PFSK-1 (cell line): ENCODE measurements around the gene NAPSA.

Experiments used
- FOXP2 ChIP-seq: optimal IDR thresholded peaks from 2 replicates; pipeline ENCODE3; 2011; ENCODE audit warnings: borderline replicate concordance, control low read depth, inconsistent platforms; ENCODE audit not compliant: insufficient read depth; ENCODE audit errors: extremely low read length, extremely low read depth
- POLR2AphosphoS5 ChIP-seq: IDR thresholded peaks from 2 replicates; pipeline ENCODE4 v1.6.1; 2012; ENCODE audit warnings: low read depth, mild to moderate bottlenecking, control low read depth, low read length, moderate library complexity
- REST ChIP-seq, 2 experiments: IDR thresholded peaks; 2 replicates each; pipeline versions ENCODE4 v1.6.1 to v1.8.0; 2011 to 2012; ENCODE audit warnings: low read depth in 2 of 2, low read length in 2 of 2, control low read depth in 1 of 2, inconsistent platforms in 1 of 2, mild to moderate bottlenecking in 1 of 2, moderate library complexity in 1 of 2; ENCODE audit not compliant: insufficient read depth in 1 of 2
- SIN3A ChIP-seq: IDR thresholded peaks from 2 replicates; pipeline ENCODE4 v1.6.1; 2012; ENCODE audit warnings: mild to moderate bottlenecking, low read length, moderate library complexity, borderline replicate concordance; ENCODE audit not compliant: insufficient read depth

- TF ChIP-seq POLR2AphosphoS5 (no peak), REST (IDR thresholded peaks at IDR 0.05; ENCODE audit: insufficient read depth in 1 of 2, low read depth in 2 of 2, low read length in 2 of 2) (no peak), FOXP2 (no peak), SIN3A (no peak)
Observed at GRCh38 chr19:50322234-50322633, 43.2 kb downstream of the NAPSA start.
